MM.1S (cell line): ENCODE results near the gene OTUD3.

ENCODE experiments used
- CTCF ChIP-seq: fragments of 300-600 bp; sonication (generic); IDR thresholded peaks from 2 replicates; pipeline ENCODE4 v1.5.1; 2016; ENCODE audit warnings: antibody characterized with exemption, low read length, mixed read lengths
- EZH2phosphoT487 ChIP-seq: fragments of 300-600 bp; sonication (generic); IDR thresholded peaks from 2 replicates; pipeline ENCODE4 v1.6.1; 2018; ENCODE audit warnings: antibody characterized with exemption, low read length

- TF ChIP-seq CTCF (no peak), EZH2phosphoT487 (no peak)
Observed at GRCh38 chr1:19864570-19865160, 17.5 kb upstream of the OTUD3 start.
